ENCODE data around the gene NRCAM.

The NRCAM gene

DNA sequence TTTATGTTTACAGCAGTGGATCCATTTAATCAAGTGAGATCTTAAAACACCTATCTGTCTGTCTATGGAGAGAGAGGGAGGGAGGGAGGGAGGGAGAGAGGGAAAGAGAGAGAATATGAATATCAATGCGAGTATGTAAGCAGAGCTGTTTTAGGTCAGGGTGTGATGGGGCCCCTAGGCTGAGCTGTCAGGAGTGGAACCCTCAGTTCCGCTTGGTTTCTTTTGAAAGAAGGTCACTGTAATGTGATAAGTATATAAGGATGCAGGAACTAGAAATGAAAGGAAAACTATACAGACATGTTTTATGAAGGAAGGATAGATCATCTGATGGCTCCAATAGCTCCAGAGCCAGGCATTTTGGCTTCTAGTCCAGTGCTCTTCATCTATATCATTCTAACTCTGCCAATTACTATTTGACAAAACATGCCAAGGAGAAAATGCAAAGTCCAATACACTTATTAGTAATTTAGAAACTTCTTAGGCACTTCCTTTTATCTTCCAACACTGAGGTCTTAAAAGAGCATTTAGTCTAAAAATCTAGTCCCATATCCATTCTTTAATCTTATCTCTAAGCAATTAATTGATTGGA is 70.3 kb downstream of the NRCAM start:
- H3K27ac ChIP-seq: no peak overlapping the region
- TF ChIP-seq, protein P1, sequence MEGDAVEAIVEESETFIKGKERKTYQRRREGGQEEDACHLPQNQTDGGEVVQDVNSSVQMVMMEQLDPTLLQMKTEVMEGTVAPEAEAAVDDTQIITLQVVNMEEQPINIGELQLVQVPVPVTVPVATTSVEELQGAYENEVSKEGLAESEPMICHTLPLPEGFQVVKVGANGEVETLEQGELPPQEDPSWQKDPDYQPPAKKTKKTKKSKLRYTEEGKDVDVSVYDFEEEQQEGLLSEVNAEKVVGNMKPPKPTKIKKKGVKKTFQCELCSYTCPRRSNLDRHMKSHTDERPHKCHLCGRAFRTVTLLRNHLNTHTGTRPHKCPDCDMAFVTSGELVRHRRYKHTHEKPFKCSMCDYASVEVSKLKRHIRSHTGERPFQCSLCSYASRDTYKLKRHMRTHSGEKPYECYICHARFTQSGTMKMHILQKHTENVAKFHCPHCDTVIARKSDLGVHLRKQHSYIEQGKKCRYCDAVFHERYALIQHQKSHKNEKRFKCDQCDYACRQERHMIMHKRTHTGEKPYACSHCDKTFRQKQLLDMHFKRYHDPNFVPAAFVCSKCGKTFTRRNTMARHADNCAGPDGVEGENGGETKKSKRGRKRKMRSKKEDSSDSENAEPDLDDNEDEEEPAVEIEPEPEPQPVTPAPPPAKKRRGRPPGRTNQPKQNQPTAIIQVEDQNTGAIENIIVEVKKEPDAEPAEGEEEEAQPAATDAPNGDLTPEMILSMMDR (conservative IDR thresholded peaks at IDR 0.05): no peak
- TF ChIP-seq ZFX (IDR thresholded peaks at IDR 0.05): no peak

DNA sequence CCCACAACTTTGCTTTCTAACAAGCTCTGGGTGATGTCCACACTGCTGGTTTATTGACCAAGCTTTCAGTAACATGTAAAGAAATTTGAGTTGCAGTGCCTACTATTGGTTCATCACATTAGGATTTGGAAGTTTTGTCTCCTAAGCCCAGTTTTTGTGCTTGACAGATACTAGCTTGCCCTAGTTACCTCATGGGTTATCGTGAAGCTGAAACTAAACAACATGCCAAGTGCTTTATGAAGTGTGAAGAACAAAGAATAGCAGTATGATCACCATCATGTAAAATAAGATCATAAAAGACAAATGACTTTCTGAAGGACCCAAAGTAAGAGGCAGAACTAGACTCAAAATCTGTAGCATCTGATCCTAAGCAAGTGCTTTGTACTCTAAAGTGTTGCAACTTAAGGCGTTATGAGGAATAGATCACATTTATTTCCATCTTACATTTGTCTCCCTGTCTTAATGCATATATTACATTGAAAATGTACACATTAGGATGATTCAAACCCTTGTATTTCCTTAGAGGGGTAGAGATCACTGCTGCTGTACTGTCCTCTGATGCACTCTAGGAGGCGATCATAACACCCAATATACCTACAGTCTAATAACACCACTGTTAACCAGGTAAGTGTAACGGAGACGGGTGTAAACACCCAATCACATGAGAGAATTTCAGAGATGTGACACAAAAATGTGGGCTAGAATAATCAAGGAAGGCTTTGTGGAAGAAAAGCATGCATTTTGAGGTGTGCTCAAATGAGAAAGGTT is 71.3 kb downstream of the NRCAM start:
- TF ChIP-seq ZFX (IDR thresholded peaks at IDR 0.05): no peak
- TF ChIP-seq, protein P1 (conservative IDR thresholded peaks at IDR 0.05): peak; percentile 50
- no peak overlapping the region for H3K27ac ChIP-seq

DNA sequence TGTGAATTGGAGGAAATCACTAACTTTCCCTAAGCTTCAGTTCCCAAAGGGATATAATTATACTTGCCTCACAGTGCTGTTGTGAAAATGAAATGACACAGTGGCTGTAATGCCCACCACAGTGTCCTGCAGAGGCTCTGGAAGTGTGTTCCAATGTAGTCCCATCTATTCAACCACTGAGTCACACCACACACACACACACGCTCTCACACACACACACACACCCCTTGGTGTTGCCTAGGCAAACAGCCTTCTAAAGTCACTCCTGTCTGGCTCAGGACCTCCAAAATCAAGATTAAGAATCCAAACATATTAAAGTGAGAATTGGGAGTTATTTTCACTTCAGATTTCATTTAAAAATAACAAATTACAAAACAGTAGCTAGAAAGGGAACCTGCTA is 73.3 kb downstream of the NRCAM start:
- TF ChIP-seq, protein P1 (conservative IDR thresholded peaks at IDR 0.05): no peak
- TF ChIP-seq ZFX (IDR thresholded peaks at IDR 0.05): no peak
- H3K27ac ChIP-seq: no peak overlapping the region

GRCh38 chr7:108380517-108380916 is 75.7 kb downstream of the NRCAM start:
- TF ChIP-seq ZFX (IDR thresholded peaks at IDR 0.05): no peak
- TF ChIP-seq, protein P1 (conservative IDR thresholded peaks at IDR 0.05): no peak
- no peak overlapping the region for H3K27ac ChIP-seq

DNA sequence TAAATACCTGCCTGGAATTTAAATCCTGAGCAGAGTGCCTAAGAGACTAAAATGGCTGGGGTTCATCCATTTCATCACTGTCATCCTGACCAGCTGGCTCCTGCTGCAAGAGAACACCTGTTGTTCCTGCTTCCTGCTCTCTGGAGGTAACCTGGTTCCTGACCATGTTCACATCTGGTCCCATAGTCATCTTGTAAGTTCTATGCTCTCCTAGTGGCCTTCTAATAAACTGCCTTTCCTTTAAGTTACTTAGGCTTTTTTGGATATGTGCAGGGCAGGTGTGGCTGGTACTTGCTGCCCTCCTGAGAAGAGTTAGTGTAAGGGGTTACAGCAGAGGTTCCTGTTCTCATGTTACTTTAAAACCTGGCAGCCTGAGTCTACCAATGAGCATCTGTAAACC is 80.0 kb downstream of the NRCAM start:
- TF ChIP-seq ZFX (IDR thresholded peaks at IDR 0.05): no peak
- TF ChIP-seq, protein P1 (conservative IDR thresholded peaks at IDR 0.05): no peak
- H3K27ac ChIP-seq: no peak overlapping the region

DNA sequence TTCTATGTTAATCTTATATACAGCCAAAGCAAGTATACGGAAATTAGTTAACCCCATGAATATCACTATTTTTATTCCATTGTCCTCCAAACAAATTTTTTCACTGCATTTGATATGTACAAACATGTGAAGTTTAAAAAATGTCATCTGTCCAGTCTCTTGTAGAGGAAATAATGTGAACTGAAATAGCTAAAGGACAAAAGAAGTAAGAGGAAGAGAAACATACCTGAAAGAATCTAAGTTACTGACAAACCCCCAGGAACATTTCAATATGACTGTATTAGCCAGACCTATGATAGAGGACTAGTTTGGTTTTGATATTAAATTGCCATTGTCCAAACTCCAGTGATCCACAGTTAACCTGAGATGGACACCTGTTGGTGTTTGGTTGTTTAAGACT is 80.6 kb downstream of the NRCAM start:
- no peak overlapping the region for H3K27ac ChIP-seq

DNA sequence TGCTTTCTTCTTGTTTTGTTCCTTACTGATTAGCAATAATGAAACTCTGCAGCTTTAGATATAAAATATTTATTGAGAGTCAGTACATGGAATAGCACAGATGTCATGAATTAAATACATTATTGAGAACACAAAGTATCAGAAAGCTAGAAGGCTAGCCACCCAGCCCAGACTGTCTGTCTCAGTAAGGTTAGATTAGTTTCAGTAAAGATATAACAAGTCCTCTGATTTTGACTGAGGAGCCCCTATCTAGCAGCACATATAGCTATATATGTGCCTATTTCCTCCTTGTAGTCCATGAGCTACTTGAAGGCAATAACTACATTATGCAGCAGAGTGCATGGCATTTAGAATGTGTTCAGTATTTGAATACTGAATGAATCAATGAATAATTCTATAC is 81.3 kb downstream of the NRCAM start:
- no peak overlapping the region for H3K27ac ChIP-seq
- TF ChIP-seq ZFX (IDR thresholded peaks at IDR 0.05): no peak
- TF ChIP-seq, protein P1 (conservative IDR thresholded peaks at IDR 0.05): no peak

More for the DNA sequence above, 80.6 kb downstream of the NRCAM start:
- TF ChIP-seq, protein P1 (conservative IDR thresholded peaks at IDR 0.05): no peak
- TF ChIP-seq ZFX (IDR thresholded peaks at IDR 0.05): no peak

All from C4-2B (cell line).